DLD1 (cell line): Measurements from ENCODE around the gene RAB3GAP2.
"Not testable (repeated sequence)": the region's sequence is repeated elsewhere in the genome, so short reads cannot be mapped to it uniquely, and the experiment has no call there.

Experiments
- in situ Hi-C: cut with HindIII; loops from 2 replicates; pipeline ENCODE4 v1.10.0; 2017; ENCODE audit warnings: low sequenced_read_pairs

RAB3GAP2 gene

GRCh38 chr1:220287129-220287528, 14.9 kb upstream of the RAB3GAP2 start:
- in situ Hi-C loops = no loop called here

- in situ Hi-C loops = no loop called here
These were observed 11.4 kb upstream of the RAB3GAP2 start for GRCh38 chr1:220283625-220284024.

- in situ Hi-C loops = no loop called here
These were observed 8.9 kb upstream of the RAB3GAP2 start for GRCh38 chr1:220281159-220281574.

GRCh38 chr1:220280249-220280648, 8.0 kb upstream of the RAB3GAP2 start:
- in situ Hi-C loops = no loop called here

GRCh38 chr1:220278991-220279390, 6.7 kb upstream of the RAB3GAP2 start:
- in situ Hi-C loops = no loop called here

- in situ Hi-C loops = no loop called here
These were observed 3.2 kb upstream of the RAB3GAP2 start for GRCh38 chr1:220275430-220275829.

GRCh38 chr1:220274251-220274855, 2.1 kb upstream of the RAB3GAP2 start:
- in situ Hi-C loops = no loop called here

GRCh38 chr1:220272841-220273090, 513 bp upstream of the RAB3GAP2 start:
- in situ Hi-C loops = no loop called here

GRCh38 chr1:220271706-220272046, 577 bp downstream of the RAB3GAP2 start:
- in situ Hi-C loops = no loop called here

GRCh38 chr1:220269036-220269435, 3.2 kb downstream of the RAB3GAP2 start:
- in situ Hi-C loops = no loop called here

GRCh38 chr1:220267630-220268029, 4.6 kb downstream of the RAB3GAP2 start:
- in situ Hi-C loops = no loop called here

GRCh38 chr1:220260228-220260627, 12.0 kb downstream of the RAB3GAP2 start:
- in situ Hi-C loops = not testable (repeated sequence)

GRCh38 chr1:220259756-220260155, 12.5 kb downstream of the RAB3GAP2 start:
- in situ Hi-C loops = not testable (repeated sequence)

GRCh38 chr1:220256194-220256593, 16.1 kb downstream of the RAB3GAP2 start:
- in situ Hi-C loops = not testable (repeated sequence)

GRCh38 chr1:220255204-220255603, 17.0 kb downstream of the RAB3GAP2 start:
- in situ Hi-C loops = no loop called here

- in situ Hi-C loops = not testable (repeated sequence)
These were observed 19.0 kb downstream of the RAB3GAP2 start for GRCh38 chr1:220253290-220253689.

- in situ Hi-C loops = no loop called here
These were observed 21.0 kb downstream of the RAB3GAP2 start for GRCh38 chr1:220251272-220251671.

- in situ Hi-C loops = no loop called here
These were observed 21.6 kb downstream of the RAB3GAP2 start for GRCh38 chr1:220250681-220251080.

GRCh38 chr1:220249522-220249921, 22.7 kb downstream of the RAB3GAP2 start:
- in situ Hi-C loops = no loop called here

- in situ Hi-C loops = not testable (repeated sequence)
These were observed 23.5 kb downstream of the RAB3GAP2 start for GRCh38 chr1:220248715-220249265.

GRCh38 chr1:220245900-220246299, 26.4 kb downstream of the RAB3GAP2 start:
- in situ Hi-C loops = not testable (repeated sequence)

- in situ Hi-C loops = no loop called here
These were observed 28.3 kb downstream of the RAB3GAP2 start for GRCh38 chr1:220243947-220244346.

GRCh38 chr1:220241072-220241663, 31.1 kb downstream of the RAB3GAP2 start:
- in situ Hi-C loops = no loop called here
